DOHH2 (cell line): Measurements from ENCODE around the gene EHBP1L1.

Source experiments
- CTCF ChIP-seq: fragments of 200-600 bp; sonication (generic); IDR thresholded peaks from one replicate; pipeline ENCODE4 v1.5.1; 2014; ENCODE audit warnings: antibody characterized with exemption, mild to moderate bottlenecking, low read depth, low read length; ENCODE audit not compliant: poor library complexity, severe bottlenecking
- EZH2phosphoT487 ChIP-seq: fragments of 200-600 bp; sonication (generic); IDR thresholded peaks from 2 replicates; pipeline ENCODE4 v1.6.1; 2017; ENCODE audit warnings: borderline replicate concordance, mild to moderate bottlenecking, antibody characterized with exemption, low read length, moderate library complexity, mixed read lengths

- no peak for TF ChIP-seq EZH2phosphoT487
- TF ChIP-seq CTCF, result no peak
These were observed 38.6 kb upstream of the EHBP1L1 start for GRCh38 chr11:65537296-65537597.
